Endodermal cell (in vitro differentiated cells): ENCODE measurements around the gene SCIMP. TPM values are rescaled to one million over a fixed set of nuclear protein-coding genes. Genes with fewer than 3 reads are reported as not detected.

ENCODE experiments used
- DNase-seq: peaks from one replicate; pipeline ENCODE4 v3.0.0-alpha.2; 2017
- H3K27ac ChIP-seq: 2 replicates; pipeline ENCODE4 v1.5.1; 2013; ENCODE audit warnings: mild to moderate bottlenecking, low read depth, low read length, moderate library complexity
- H3K27me3 ChIP-seq: 2 replicates; pipeline ENCODE4 v1.6.1; 2013; ENCODE audit warnings: mild to moderate bottlenecking, low read length, moderate library complexity; ENCODE audit not compliant: insufficient read depth, control insufficient read depth, poor library complexity, severe bottlenecking
- H3K36me3 ChIP-seq: 2 replicates; pipeline ENCODE4 v1.7.0; 2013; ENCODE audit warnings: mild to moderate bottlenecking, low read length, moderate library complexity; ENCODE audit not compliant: control insufficient read depth, insufficient read depth
- H3K4me1 ChIP-seq: one replicate; pipeline ENCODE4 v1.7.0; 2013; ENCODE audit warnings: low read length; ENCODE audit not compliant: control insufficient read depth, insufficient read depth
- H3K4me3 ChIP-seq: 2 replicates; pipeline ENCODE4 v1.5.1; 2013; ENCODE audit warnings: mild to moderate bottlenecking, low read length, moderate library complexity
- H3K9ac ChIP-seq: 2 replicates; pipeline ENCODE4 v1.6.1; 2013; ENCODE audit warnings: mild to moderate bottlenecking, low read length, moderate library complexity; ENCODE audit not compliant: poor library complexity, severe bottlenecking; ENCODE audit errors: extremely low read depth
- H3K9me3 ChIP-seq: 2 replicates; pipeline ENCODE4 v1.6.1; 2013; ENCODE audit warnings: mild to moderate bottlenecking, low read length, moderate library complexity; ENCODE audit not compliant: control insufficient read depth
- H3K27ac Mint-ChIP-seq: 2 replicates; pipeline ENCODE4 v1.8.0; 2020; ENCODE audit warnings: mixed read lengths
- H3K27me3 Mint-ChIP-seq: 2 replicates; pipeline ENCODE4 v1.8.0; 2021; ENCODE audit warnings: mild to moderate bottlenecking, mixed read lengths; ENCODE audit not compliant: insufficient read depth
- H3K36me3 Mint-ChIP-seq: 2 replicates; pipeline ENCODE4 v1.8.0; 2020; ENCODE audit warnings: low read depth, mixed read lengths
- H3K4me1 Mint-ChIP-seq: 2 replicates; pipeline ENCODE4 v1.8.0; 2020; ENCODE audit warnings: mixed read lengths
- H3K4me3 Mint-ChIP-seq: 2 replicates; pipeline ENCODE4 v1.8.0; 2020; ENCODE audit warnings: mild to moderate bottlenecking, moderate library complexity, mixed read lengths
- H3K9me3 Mint-ChIP-seq: 2 replicates; pipeline ENCODE4 v1.8.0; 2020; ENCODE audit warnings: mild to moderate bottlenecking, mixed read lengths
- WGBS, 2 experiments: methylation state at CpG; one replicate each; pipeline versions ENCODE4 v1.1.5 to v1.1.7; 2013; ENCODE audit warnings: missing lambda C conversion rate in 2 of 2, mixed read lengths in 1 of 2; ENCODE audit not compliant: insufficient coverage in 1 of 2, insufficient read length in 1 of 2; 5-methylcytosine and 5-hydroxymethylcytosine counted together
- total RNA-seq, 2 donors: library from RNA; stranded (reverse); fragmentation: NEBNext Ultra II Directional in 1 of 2; extraction: Animal tissue kit (Norgen Biotek cat#: 25700) in 1 of 2; gene quantifications; 2 replicates in 1 of 2; 3 replicates in 1 of 2; pipeline ENCODE4 v1.2.1, GENCODE V29; 2021
- TF ChIP-seq, protein P1 (sequence below): fragments of 200-600 bp; sonication (generic); conservative IDR thresholded peaks from 2 replicates; pipeline ENCODE4 v1.5.0; 2021; ENCODE audit warnings: antibody characterized with exemption, mild to moderate bottlenecking

Gene SCIMP
- total RNA-seq, 2 donors from 2014 or later, result not detected

GRCh38 chr17:5210614-5211252 lies 23.9 kb downstream of the SCIMP start:
- TF ChIP-seq, protein P1, sequence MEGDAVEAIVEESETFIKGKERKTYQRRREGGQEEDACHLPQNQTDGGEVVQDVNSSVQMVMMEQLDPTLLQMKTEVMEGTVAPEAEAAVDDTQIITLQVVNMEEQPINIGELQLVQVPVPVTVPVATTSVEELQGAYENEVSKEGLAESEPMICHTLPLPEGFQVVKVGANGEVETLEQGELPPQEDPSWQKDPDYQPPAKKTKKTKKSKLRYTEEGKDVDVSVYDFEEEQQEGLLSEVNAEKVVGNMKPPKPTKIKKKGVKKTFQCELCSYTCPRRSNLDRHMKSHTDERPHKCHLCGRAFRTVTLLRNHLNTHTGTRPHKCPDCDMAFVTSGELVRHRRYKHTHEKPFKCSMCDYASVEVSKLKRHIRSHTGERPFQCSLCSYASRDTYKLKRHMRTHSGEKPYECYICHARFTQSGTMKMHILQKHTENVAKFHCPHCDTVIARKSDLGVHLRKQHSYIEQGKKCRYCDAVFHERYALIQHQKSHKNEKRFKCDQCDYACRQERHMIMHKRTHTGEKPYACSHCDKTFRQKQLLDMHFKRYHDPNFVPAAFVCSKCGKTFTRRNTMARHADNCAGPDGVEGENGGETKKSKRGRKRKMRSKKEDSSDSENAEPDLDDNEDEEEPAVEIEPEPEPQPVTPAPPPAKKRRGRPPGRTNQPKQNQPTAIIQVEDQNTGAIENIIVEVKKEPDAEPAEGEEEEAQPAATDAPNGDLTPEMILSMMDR, result no peak
- Histone ChIP-seq H3K4me1 (no peaks in the 10 kb centered on the region), H3K4me3 (no peak overlapping the region), H3K9ac (no peak overlapping the region), H3K27ac (no peak overlapping the region), H3K36me3 (no peaks in the 10 kb centered on the region), H3K27me3 (no peaks in the 10 kb centered on the region), H3K9me3 (peaks cover 7% of the 10 kb centered on the region)
- Mint-ChIP-seq H3K4me1 (no peaks in the 10 kb centered on the region), H3K36me3 (peaks cover 4% of the 10 kb centered on the region), H3K27ac (no peak overlapping the region), H3K27me3 (no peaks in the 10 kb centered on the region), H3K9me3 (no peaks in the 10 kb centered on the region), H3K4me3 (no peak overlapping the region)
- 88 to 96% methylated on average over 6 to 8 of the region's 8 CpGs for WGBS, 2 experiments
- DNase-seq, result no peak

DNA sequence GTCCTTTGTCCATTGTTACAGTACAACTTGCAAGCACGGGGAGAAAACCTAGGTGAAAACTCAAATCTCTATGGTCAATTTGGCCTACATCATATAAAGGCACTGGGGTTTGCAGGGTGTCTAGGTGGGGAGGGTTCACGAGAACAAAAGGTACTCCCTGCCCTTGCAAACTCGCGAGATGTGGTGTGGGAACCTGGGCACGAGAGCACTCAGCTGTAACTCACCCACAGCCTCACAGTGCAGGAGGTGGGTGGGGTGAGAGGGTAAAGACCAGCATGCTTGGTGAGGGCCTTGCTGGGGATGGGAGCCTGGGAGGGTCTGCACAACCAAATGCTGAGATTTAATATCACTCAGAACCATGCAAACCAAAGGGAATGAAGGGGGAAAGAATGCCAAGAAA lies 24.6 kb downstream of the SCIMP start:
- WGBS, 2 experiments, result 90 to 99% methylated on average over 2 to 5 of the region's 5 CpGs
- Histone ChIP-seq H3K27ac (no peak overlapping the region), H3K4me1 (no peaks in the 10 kb centered on the region), H3K9ac (no peak overlapping the region), H3K4me3 (no peak overlapping the region), H3K27me3 (no peaks in the 10 kb centered on the region), H3K36me3 (no peaks in the 10 kb centered on the region), H3K9me3 (peaks cover 7% of the 10 kb centered on the region)
- TF ChIP-seq, protein P1, result no peak
- Mint-ChIP-seq H3K27ac (no peak overlapping the region), H3K27me3 (no peaks in the 10 kb centered on the region), H3K36me3 (peaks cover 4% of the 10 kb centered on the region), H3K4me1 (no peaks in the 10 kb centered on the region), H3K9me3 (no peaks in the 10 kb centered on the region), H3K4me3 (no peak overlapping the region)
- no peak for DNase-seq

- no peak overlapping the region for H3K27ac Mint-ChIP-seq
- Histone ChIP-seq H3K4me3 (no peak overlapping the region), H3K36me3 (no peaks in the 10 kb centered on the region), H3K9me3 (peaks cover 7% of the 10 kb centered on the region), H3K27ac (no peak overlapping the region), H3K4me1 (no peaks in the 10 kb centered on the region), H3K27me3 (no peaks in the 10 kb centered on the region), H3K9ac (no peak overlapping the region)
- no peaks in the 10 kb centered on the region for H3K27me3 Mint-ChIP-seq
- no peaks in the 10 kb centered on the region for H3K9me3 Mint-ChIP-seq
- WGBS, 2 experiments, result 92 to 100% methylated on average over 1 to 3 of the region's 3 CpGs
- no peaks in the 10 kb centered on the region for H3K4me1 Mint-ChIP-seq
- H3K4me3 Mint-ChIP-seq, result no peak overlapping the region
- no peak for DNase-seq
- no peaks in the 10 kb centered on the region for H3K36me3 Mint-ChIP-seq
- TF ChIP-seq, protein P1, result no peak
Observed at GRCh38 chr17:5209396-5209795, 25.3 kb downstream of the SCIMP start.
